AG08396 (cell line): ENCODE results near the gene CUL2.
"Not testable (repeated sequence)": the region's sequence is repeated elsewhere in the genome, so short reads cannot be mapped to it uniquely, and the experiment has no call there.

ENCODE experiments used
- DNase-seq: peaks from one replicate; pipeline ENCODE4 v3.0.0; 2012; ENCODE audit warnings: low spot score, mixed read lengths

The CUL2 gene

GRCh38 chr10:35090162-35090954 is at the start of gene CUL2:
Gene CUL2 (minus strand): TSS chr10:35090341. CDS start chr10:35071317, 19,024 bp downstream.
- DNase-seq: peak; percentile 94

- DNase-seq: no peak
These were observed 46.2 kb upstream of the CUL2 start for GRCh38 chr10:35136263-35136815.

GRCh38 chr10:35135861-35136260 is 45.7 kb upstream of the CUL2 start:
- no peak for DNase-seq

- DNase-seq: no peak
These were observed 43.4 kb upstream of the CUL2 start for GRCh38 chr10:35133586-35133985.

- DNase-seq: no peak
These were observed 42.6 kb upstream of the CUL2 start for GRCh38 chr10:35132727-35133126.

- no peak for DNase-seq
These were observed 40.5 kb upstream of the CUL2 start for GRCh38 chr10:35130663-35131062.

GRCh38 chr10:35129185-35129674 is 39.1 kb upstream of the CUL2 start:
- DNase-seq: no peak

GRCh38 chr10:35127289-35127891 is 37.2 kb upstream of the CUL2 start:
- DNase-seq: peak; percentile 74

- DNase-seq: peak; percentile 97
These were observed 36.6 kb upstream of the CUL2 start, which contains the start of gene CREM for GRCh38 chr10:35126530-35127288. Gene CREM (plus strand): TSS chr10:35126846. CDS start chr10:35137836, 10,990 bp downstream.

- DNase-seq: no peak
These were observed 36.0 kb upstream of the CUL2 start for GRCh38 chr10:35126062-35126529.

GRCh38 chr10:35124540-35124939 is 34.4 kb upstream of the CUL2 start:
- DNase-seq: no peak

- DNase-seq: no peak
These were observed 29.2 kb upstream of the CUL2 start for GRCh38 chr10:35119378-35119777.

GRCh38 chr10:35112571-35112970 is 22.4 kb upstream of the CUL2 start:
- no peak for DNase-seq

- no peak for DNase-seq
These were observed 13.7 kb upstream of the CUL2 start for GRCh38 chr10:35103882-35104281.

- no peak for DNase-seq
These were observed 7.4 kb upstream of the CUL2 start for GRCh38 chr10:35097510-35097909.

GRCh38 chr10:35096312-35096711 is 6.2 kb upstream of the CUL2 start:
- DNase-seq: no peak

- no peak for DNase-seq
These were observed 2.7 kb upstream of the CUL2 start for GRCh38 chr10:35092851-35093250.

GRCh38 chr10:35091994-35092790 is 2.1 kb upstream of the CUL2 start:
- DNase-seq: no peak

- DNase-seq: peak; percentile 36
These were observed 455 bp downstream of the CUL2 start for GRCh38 chr10:35089611-35090161.

- no peak for DNase-seq
These were observed 6.9 kb downstream of the CUL2 start for GRCh38 chr10:35083242-35083641.

- not testable (repeated sequence) for DNase-seq
These were observed 9.9 kb downstream of the CUL2 start for GRCh38 chr10:35080261-35080660.
